Measurements from ENCODE around the gene PDGFB. TPM values are rescaled to one million over a fixed set of nuclear protein-coding genes. Genes with fewer than 3 reads are reported as not detected.

PDGFB gene
- total RNA-seq, 1 experiment from 2014 or later = 39.7 TPM

GRCh38 chr22:39256186-39256552 lies 11.4 kb upstream of the PDGFB start:
- no peak overlapping the region for H2AFZ ChIP-seq
- H3F3A ChIP-seq (ENCODE audit: insufficient read depth, low read depth) = peaks cover 31% of the 10 kb centered on the region; the same call in 1 of the 2 replicates
- no TSS peak for BruUV-seq (replicated peaks)
- H3K4me3 ChIP-seq = no peak overlapping the region
- no peak for TF ChIP-seq EZH2 (IDR thresholded peaks at IDR 0.05; ENCODE audit: low read depth)
- no peak for TF ChIP-seq CTCF (conservative IDR thresholded peaks at IDR 0.05)
- H4K20me1 ChIP-seq (ENCODE audit: insufficient read depth) = no peaks in the 10 kb centered on the region
- H3K27ac ChIP-seq = no peak overlapping the region
- H3K9me2 ChIP-seq (ENCODE audit: insufficient read depth) = no peaks in the 10 kb centered on the region
- intact Hi-C loops (cut with micrococcal nuclease; ENCODE audit: unreplicated experiment) = no loop called here
- H3K27me3 ChIP-seq (ENCODE audit: insufficient read depth, low read depth) = no peaks in the 10 kb centered on the region
- no peak overlapping the region for H3K4me2 ChIP-seq
- POLR2A ChIA-PET (ENCODE audit: unreplicated experiment) = no interaction called here
- no peaks in the 10 kb centered on the region for H3K36me3 ChIP-seq (ENCODE audit: low read depth)
- CTCF ChIA-PET = no interaction called here
- no peaks in the 10 kb centered on the region for H3K9me3 ChIP-seq (ENCODE audit: insufficient read depth, low read depth)
- peaks cover 46% of the 10 kb centered on the region for H3K4me1 ChIP-seq (replicated peaks; ENCODE audit: insufficient read depth)
- H3K79me2 ChIP-seq (ENCODE audit: low read depth) = no peaks in the 10 kb centered on the region
- no peak for DNase-seq

- H3K4me2 ChIP-seq = peak overlapping the region; percentile 74
- intact Hi-C loops (cut with micrococcal nuclease; ENCODE audit: unreplicated experiment) = no loop called here
- no peaks in the 10 kb centered on the region for H3K36me3 ChIP-seq (ENCODE audit: low read depth)
- ChIA-PET POLR2A (ENCODE audit: unreplicated experiment) (no interaction called here), CTCF (no interaction called here)
- DNase-seq = no peak
- no peak overlapping the region for H2AFZ ChIP-seq
- H3K4me3 ChIP-seq = no peak overlapping the region
- H3K9me3 ChIP-seq (ENCODE audit: insufficient read depth, low read depth) = no peaks in the 10 kb centered on the region
- H3K9me2 ChIP-seq (ENCODE audit: insufficient read depth) = no peaks in the 10 kb centered on the region
- no TSS peak for BruUV-seq (replicated peaks)
- H3K27me3 ChIP-seq (ENCODE audit: insufficient read depth, low read depth) = no peaks in the 10 kb centered on the region
- peak overlapping the region; percentile 54 for H3K27ac ChIP-seq
- H4K20me1 ChIP-seq (ENCODE audit: insufficient read depth) = no peaks in the 10 kb centered on the region
- peaks cover 36% of the 10 kb centered on the region; the same call in 1 of the 2 replicates for H3F3A ChIP-seq (ENCODE audit: insufficient read depth, low read depth)
- H3K79me2 ChIP-seq (ENCODE audit: low read depth) = no peaks in the 10 kb centered on the region
- TF ChIP-seq EZH2 (IDR thresholded peaks at IDR 0.05; ENCODE audit: low read depth) = no peak
- no peak for TF ChIP-seq CTCF (conservative IDR thresholded peaks at IDR 0.05)
- peaks cover 46% of the 10 kb centered on the region for H3K4me1 ChIP-seq (replicated peaks; ENCODE audit: insufficient read depth)
Measured at GRCh38 chr22:39255449-39256185, 10.8 kb upstream of the PDGFB start.

- Histone ChIP-seq H3K4me1 (replicated peaks; ENCODE audit: insufficient read depth) (peaks cover 46% of the 10 kb centered on the region), H3K9me3 (ENCODE audit: insufficient read depth, low read depth) (no peaks in the 10 kb centered on the region), H3K27ac (peak overlapping the region; percentile 54), H3K4me2 (peak overlapping the region; percentile 74), H4K20me1 (ENCODE audit: insufficient read depth) (no peaks in the 10 kb centered on the region), H3K27me3 (ENCODE audit: insufficient read depth, low read depth) (no peaks in the 10 kb centered on the region), H3K9me2 (ENCODE audit: insufficient read depth) (no peaks in the 10 kb centered on the region), H2AFZ (peak overlapping the region; percentile 39), H3K79me2 (ENCODE audit: low read depth) (no peaks in the 10 kb centered on the region), H3F3A (ENCODE audit: insufficient read depth, low read depth) (peaks cover 44% of the 10 kb centered on the region; the same call in 1 of the 2 replicates), H3K36me3 (ENCODE audit: low read depth) (no peaks in the 10 kb centered on the region), H3K4me3 (no peak overlapping the region)
- DNase-seq = peak in 1 of 2 experiments; percentile 46
- TF ChIP-seq CTCF (conservative IDR thresholded peaks at IDR 0.05) (no peak), EZH2 (IDR thresholded peaks at IDR 0.05; ENCODE audit: low read depth) (no peak)
- ChIA-PET POLR2A (ENCODE audit: unreplicated experiment) (interaction anchor here (0.6 kb wide), 1 partner anchor 90 kb away, joined by 4 read pairs; no protein-coding TSS in a partner anchor), CTCF (no interaction called here)
- no TSS peak for BruUV-seq (replicated peaks)
- intact Hi-C loops (cut with micrococcal nuclease; ENCODE audit: unreplicated experiment) = no loop called here
Measured at GRCh38 chr22:39254789-39255298, 10.1 kb upstream of the PDGFB start.
